ENCODE results near the gene LCN6.

The LCN6 gene

DNA sequence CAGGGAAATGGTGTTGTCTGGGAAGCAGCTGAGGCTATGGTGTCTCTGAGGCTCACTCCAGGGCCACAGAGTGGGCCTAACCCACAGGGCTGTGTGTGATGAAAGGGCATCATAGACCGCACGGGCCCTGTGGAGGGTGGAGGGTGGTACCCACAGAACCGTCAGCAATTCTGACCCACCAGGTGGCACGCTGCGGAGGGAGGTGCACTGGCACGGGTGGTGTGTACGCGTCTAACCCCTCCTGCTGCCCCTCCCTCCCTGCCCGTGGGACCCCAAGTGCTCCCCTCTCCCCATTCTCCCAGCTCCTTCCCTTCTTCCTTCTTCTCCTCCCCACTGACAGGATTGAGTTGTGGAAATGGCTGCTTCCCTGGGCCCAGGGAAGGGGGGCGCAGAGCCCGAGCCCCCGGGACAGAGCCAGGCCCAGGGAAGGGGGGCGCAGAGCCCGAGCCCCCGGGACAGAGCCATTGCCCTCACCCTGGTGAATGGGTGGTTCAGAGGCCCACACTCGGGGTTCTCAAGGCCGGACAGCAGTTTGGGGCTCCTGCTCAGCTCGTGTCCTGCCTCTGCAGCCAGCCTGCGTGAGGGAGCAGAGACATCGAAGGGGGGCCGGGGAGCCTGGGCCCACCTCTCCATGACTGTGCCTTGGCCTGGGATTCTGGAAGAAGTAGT is 12.4 kb downstream of the LCN6 start:
- Histone ChIP-seq H3K4me1 (ENCODE audit: control insufficient read depth, insufficient read depth, low read length) (no peaks in the 10 kb centered on the region), H3K36me3 (ENCODE audit: control insufficient read depth, insufficient read depth, low read length) (no peaks in the 10 kb centered on the region), H3K27me3 (ENCODE audit: control insufficient read depth, insufficient read depth, low read length, poor library complexity, severe bottlenecking) (no peaks in the 10 kb centered on the region), H3K9me3 (ENCODE audit: control insufficient read depth, low read length) (no peaks in the 10 kb centered on the region), H3K27ac (ENCODE audit: insufficient read depth, low read depth, low read length, poor library complexity, severe bottlenecking) (no peak overlapping the region), H3K4me3 (ENCODE audit: insufficient read depth, low read depth, low read length) (no peak overlapping the region)
- WGBS, 2 experiments = 90 to 91% methylated on average over 21 of the region's 21 CpGs

DNA sequence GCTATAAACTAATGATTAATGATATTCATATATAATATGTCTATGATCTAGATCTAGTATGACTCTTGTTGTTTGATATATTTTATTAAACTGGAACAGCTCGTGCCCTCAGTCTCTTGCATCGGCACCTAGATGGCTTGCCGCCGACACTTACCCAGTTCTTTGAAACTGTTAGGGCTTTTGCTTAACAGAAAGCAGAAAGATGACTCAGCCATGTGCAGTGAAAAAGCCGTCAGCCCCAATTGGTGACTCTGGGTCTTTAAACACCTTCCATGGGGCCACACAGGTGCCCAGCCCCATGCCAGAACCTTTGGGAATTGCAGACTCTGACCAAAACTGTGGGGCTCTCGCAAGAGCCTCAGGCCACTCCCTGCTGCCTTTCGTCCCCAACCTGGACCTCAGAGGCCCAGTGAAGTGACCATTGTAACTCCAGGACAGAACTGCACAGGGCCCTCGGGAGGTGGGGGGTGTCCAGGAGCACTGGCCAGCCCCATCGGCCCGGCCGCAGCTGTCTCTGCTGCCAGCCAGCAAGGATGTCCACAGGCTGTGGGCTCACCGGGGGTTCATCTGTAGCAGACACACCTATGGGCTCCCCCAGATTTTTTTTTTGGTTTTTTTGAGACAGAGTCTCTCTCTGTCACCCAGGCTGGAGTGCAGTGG is 13.4 kb downstream of the LCN6 start:
- 87 to 88% methylated on average over 12 of the region's 12 CpGs for WGBS, 2 experiments
- Histone ChIP-seq H3K36me3 (ENCODE audit: control insufficient read depth, insufficient read depth, low read length) (no peaks in the 10 kb centered on the region), H3K27ac (ENCODE audit: insufficient read depth, low read depth, low read length, poor library complexity, severe bottlenecking) (no peak overlapping the region), H3K27me3 (ENCODE audit: control insufficient read depth, insufficient read depth, low read length, poor library complexity, severe bottlenecking) (no peaks in the 10 kb centered on the region), H3K9me3 (ENCODE audit: control insufficient read depth, low read length) (no peaks in the 10 kb centered on the region), H3K4me1 (ENCODE audit: control insufficient read depth, insufficient read depth, low read length) (no peaks in the 10 kb centered on the region), H3K4me3 (ENCODE audit: insufficient read depth, low read depth, low read length) (no peak overlapping the region)

DNA sequence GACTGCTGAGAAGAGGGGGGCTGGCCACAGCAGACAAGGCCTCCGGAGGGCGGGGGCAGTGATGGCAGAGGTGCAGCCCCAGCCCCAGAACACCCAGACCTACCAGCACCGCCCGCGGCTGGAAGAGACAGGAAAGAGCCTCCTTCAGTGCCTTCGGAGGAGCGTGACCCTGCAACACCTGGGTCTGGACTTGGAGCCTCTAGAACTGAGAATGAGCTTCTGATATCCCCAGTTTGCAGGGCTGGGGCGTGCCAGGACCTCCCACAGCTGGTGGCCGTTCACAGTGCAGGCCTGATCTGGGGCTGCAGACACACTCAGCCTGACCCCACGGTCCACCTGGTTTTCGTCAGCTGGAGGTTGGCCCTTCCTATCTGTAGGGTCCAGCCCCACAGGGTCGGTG is 14.7 kb downstream of the LCN6 start:
- Histone ChIP-seq H3K9me3 (ENCODE audit: control insufficient read depth, low read length) (no peaks in the 10 kb centered on the region), H3K27me3 (ENCODE audit: control insufficient read depth, insufficient read depth, low read length, poor library complexity, severe bottlenecking) (peaks cover 12% of the 10 kb centered on the region), H3K27ac (ENCODE audit: insufficient read depth, low read depth, low read length, poor library complexity, severe bottlenecking) (no peak overlapping the region), H3K36me3 (ENCODE audit: control insufficient read depth, insufficient read depth, low read length) (no peaks in the 10 kb centered on the region), H3K4me1 (ENCODE audit: control insufficient read depth, insufficient read depth, low read length) (no peaks in the 10 kb centered on the region), H3K4me3 (ENCODE audit: insufficient read depth, low read depth, low read length) (no peak overlapping the region)
- WGBS, 2 experiments = 92 to 94% methylated on average over 12 of the region's 12 CpGs

DNA sequence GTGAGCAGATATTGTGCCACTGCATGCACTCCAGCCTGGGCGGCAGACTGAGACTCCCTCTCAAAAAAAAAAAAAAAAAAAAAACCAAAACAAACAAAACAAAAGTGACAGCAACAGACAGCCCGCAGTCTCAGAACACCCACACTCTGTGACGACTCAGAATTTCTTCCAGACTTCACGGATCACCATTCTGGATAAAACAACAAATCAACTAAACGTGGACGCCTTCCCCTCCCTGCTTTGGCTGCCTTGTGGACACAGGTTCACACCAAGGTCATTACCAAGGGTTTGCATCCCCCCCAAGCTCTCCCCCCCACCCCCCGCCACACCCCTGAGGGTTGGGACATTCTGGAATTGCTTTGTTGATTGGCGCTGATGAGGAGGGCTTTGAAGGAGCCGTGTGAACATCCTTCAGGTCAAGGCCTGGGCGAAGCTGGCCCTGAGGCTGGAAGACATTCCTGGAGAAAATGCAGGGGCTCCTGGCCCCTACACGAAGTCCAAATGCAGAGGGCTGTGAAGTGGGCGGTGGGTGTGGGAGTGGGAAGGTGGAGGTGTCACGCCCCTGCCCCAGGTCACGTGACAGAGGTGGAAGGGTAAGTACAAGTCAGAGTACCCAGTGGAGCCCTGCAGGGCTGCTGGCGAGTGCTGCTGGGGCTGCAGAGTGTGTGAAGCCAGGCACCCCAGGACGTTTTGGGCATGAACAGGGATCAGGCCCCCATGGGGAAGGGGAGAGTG is 15.7 kb downstream of the LCN6 start:
- H3K27me3 ChIP-seq (ENCODE audit: control insufficient read depth, insufficient read depth, low read length, poor library complexity, severe bottlenecking) = peaks cover 17% of the 10 kb centered on the region
- H3K4me1 ChIP-seq (ENCODE audit: control insufficient read depth, insufficient read depth, low read length) = no peaks in the 10 kb centered on the region
- H3K36me3 ChIP-seq (ENCODE audit: control insufficient read depth, insufficient read depth, low read length) = no peaks in the 10 kb centered on the region
- H3K9me3 ChIP-seq (ENCODE audit: control insufficient read depth, low read length) = no peaks in the 10 kb centered on the region
- no peak overlapping the region for H3K27ac ChIP-seq (ENCODE audit: insufficient read depth, low read depth, low read length, poor library complexity, severe bottlenecking)
- 80% methylated on average over 15 to 16 of the region's 16 CpGs for WGBS, 2 experiments
- no peak overlapping the region for H3K4me3 ChIP-seq (ENCODE audit: insufficient read depth, low read depth, low read length)

DNA sequence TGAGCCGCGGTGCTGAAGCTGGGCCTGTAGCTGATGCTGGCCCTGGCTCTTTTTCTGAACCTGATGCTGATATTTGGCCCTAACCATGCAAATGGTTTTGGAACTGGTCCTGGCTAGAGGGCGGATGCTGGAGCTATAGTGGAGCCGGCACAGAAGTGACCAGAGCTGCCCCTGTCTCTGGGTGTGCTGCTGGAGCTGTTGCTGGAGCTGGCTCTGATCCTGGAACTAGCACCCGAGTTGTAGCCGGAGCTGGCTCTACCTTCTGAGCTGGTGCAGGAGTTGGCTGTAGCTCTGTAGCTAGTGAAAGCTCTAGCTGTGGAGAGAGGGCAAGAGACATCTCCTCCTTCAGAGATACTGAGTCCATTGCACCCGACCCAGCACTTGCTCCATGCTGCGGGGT is 18.4 kb downstream of the LCN6 start:
- Histone ChIP-seq H3K27me3 (ENCODE audit: control insufficient read depth, insufficient read depth, low read length, poor library complexity, severe bottlenecking) (peaks cover 17% of the 10 kb centered on the region), H3K36me3 (ENCODE audit: control insufficient read depth, insufficient read depth, low read length) (peaks cover 10% of the 10 kb centered on the region), H3K9me3 (ENCODE audit: control insufficient read depth, low read length) (no peaks in the 10 kb centered on the region), H3K4me1 (ENCODE audit: control insufficient read depth, insufficient read depth, low read length) (peaks cover 16% of the 10 kb centered on the region), H3K4me3 (ENCODE audit: insufficient read depth, low read depth, low read length) (no peak overlapping the region), H3K27ac (ENCODE audit: insufficient read depth, low read depth, low read length, poor library complexity, severe bottlenecking) (no peak overlapping the region)
- 93 to 96% methylated on average over 8 of the region's 8 CpGs for WGBS, 2 experiments

DNA sequence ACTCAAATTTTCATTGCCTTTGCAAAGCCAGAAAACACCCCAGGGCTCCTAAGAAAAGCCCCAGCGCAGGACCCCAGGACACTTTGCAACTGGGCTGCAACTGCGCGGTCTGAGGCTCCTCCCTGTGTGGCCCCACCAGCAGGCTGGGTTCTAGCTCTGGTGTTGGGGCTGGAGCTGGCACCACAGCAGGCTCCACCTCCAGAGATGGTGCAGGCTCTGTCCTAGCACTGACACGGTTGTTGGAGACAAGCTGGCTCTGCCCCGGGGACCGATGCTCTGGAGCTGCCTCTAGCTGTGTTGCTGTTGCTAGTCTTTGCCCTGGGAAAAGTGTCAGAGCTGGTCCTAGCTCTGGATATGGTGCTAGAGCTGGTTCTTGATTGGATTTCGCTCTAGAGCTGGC is 19.2 kb downstream of the LCN6 start:
- H3K27me3 ChIP-seq (ENCODE audit: control insufficient read depth, insufficient read depth, low read length, poor library complexity, severe bottlenecking) = peaks cover 17% of the 10 kb centered on the region
- H3K36me3 ChIP-seq (ENCODE audit: control insufficient read depth, insufficient read depth, low read length) = peaks cover 17% of the 10 kb centered on the region
- H3K27ac ChIP-seq (ENCODE audit: insufficient read depth, low read depth, low read length, poor library complexity, severe bottlenecking) = no peak overlapping the region
- peak overlapping the region; percentile 97 for H3K4me3 ChIP-seq (ENCODE audit: insufficient read depth, low read depth, low read length)
- peaks cover 16% of the 10 kb centered on the region for H3K4me1 ChIP-seq (ENCODE audit: control insufficient read depth, insufficient read depth, low read length)
- 84 to 87% methylated on average over 7 of the region's 7 CpGs for WGBS, 2 experiments
- no peaks in the 10 kb centered on the region for H3K9me3 ChIP-seq (ENCODE audit: control insufficient read depth, low read length)

DNA sequence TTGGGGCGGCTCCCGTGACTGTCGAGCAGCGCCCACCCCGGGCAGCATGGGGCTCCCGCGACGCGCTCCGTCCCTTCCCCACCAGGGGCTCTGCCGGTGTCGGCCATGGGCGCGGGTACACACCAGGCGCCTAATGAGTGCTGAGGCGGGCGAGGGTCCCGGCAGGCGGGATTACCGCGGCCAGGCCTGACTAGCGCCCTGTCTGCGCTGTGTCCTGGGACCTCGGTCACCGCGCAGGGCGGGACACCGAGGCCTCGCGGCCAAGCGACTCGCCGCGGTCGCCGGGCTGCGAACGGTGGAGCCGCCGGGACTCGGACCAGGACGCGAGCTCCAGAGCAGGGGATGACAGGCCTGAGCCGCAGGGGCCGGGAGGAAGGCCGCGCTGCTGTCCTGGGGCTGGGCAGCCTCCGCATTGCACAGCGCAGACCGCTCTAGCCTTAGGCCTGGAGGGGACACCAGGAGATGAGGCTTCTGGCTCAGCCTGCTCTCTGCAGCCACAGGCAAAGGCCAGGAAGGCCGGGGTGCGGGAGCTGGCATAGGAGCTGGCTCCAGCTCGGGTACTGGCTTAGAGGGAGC is 19.7 kb downstream of the LCN6 start:
- Histone ChIP-seq H3K27ac (ENCODE audit: insufficient read depth, low read depth, low read length, poor library complexity, severe bottlenecking) (no peak overlapping the region), H3K4me3 (ENCODE audit: insufficient read depth, low read depth, low read length) (peak overlapping the region; percentile 97), H3K36me3 (ENCODE audit: control insufficient read depth, insufficient read depth, low read length) (peaks cover 22% of the 10 kb centered on the region), H3K27me3 (ENCODE audit: control insufficient read depth, insufficient read depth, low read length, poor library complexity, severe bottlenecking) (peaks cover 17% of the 10 kb centered on the region), H3K4me1 (ENCODE audit: control insufficient read depth, insufficient read depth, low read length) (peaks cover 16% of the 10 kb centered on the region), H3K9me3 (ENCODE audit: control insufficient read depth, low read length) (no peaks in the 10 kb centered on the region)
- WGBS, 2 experiments = 6 to 8% methylated on average over 53 of the region's 53 CpGs

DNA sequence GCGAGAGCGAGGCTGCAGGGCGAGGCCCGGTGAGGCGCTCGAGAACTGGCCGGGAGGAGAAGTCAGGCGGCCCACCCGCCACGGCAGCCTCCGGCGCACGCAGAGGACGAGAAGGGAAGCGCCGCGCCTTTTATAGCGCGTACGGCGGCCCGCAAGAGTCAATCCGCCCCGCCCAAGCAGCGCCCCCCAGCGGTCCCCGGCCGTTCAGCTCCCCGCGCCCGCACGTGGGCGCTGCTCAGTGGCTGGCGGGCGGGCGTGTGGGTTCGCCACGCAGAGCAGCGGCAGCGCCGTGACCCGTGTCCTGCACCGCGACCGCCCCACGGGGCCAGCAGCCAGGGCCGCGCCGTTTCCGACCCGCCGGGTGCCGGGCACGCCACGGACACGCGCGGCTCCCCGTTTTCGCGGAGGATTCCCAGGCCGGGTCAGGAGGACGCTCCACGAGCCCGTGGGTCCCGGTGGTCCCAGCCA is 20.2 kb downstream of the LCN6 start:
- H3K27ac ChIP-seq (ENCODE audit: insufficient read depth, low read depth, low read length, poor library complexity, severe bottlenecking) = peak overlapping the region; percentile 16
- 0% methylated on average over 66 of the region's 66 CpGs for WGBS, 2 experiments

DNA sequence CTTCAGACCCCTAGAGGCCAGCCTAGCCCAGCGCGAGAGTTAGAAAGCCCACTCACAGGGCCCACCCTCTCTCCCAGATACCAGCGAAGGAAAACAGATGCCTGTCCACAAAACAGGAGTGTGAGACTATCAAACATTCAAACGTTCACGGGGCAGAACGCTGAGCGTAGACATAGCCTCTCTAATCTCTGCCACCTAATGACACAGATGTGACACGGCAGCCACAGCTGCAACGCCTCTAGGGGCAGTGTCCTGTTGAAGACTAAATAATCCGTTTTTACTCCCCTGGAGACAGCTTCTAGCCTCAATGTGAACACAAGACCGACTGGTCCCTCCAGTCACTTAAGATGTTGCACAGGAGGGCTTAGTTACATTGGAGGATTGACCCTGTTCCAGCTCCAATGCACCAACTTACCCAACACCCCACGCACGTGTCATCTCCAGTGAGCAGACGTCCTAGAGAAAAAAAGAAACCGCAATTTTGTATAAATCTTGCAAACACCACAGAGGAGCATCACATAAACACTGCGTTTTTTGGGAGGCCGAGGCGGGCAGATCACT is 21.6 kb downstream of the LCN6 start:
- Histone ChIP-seq H3K4me3 (ENCODE audit: insufficient read depth, low read depth, low read length) (peak overlapping the region; percentile 97), H3K36me3 (ENCODE audit: control insufficient read depth, insufficient read depth, low read length) (peaks cover 30% of the 10 kb centered on the region), H3K27ac (ENCODE audit: insufficient read depth, low read depth, low read length, poor library complexity, severe bottlenecking) (no peak overlapping the region), H3K9me3 (ENCODE audit: control insufficient read depth, low read length) (no peaks in the 10 kb centered on the region), H3K27me3 (ENCODE audit: control insufficient read depth, insufficient read depth, low read length, poor library complexity, severe bottlenecking) (peaks cover 17% of the 10 kb centered on the region), H3K4me1 (ENCODE audit: control insufficient read depth, insufficient read depth, low read length) (peaks cover 16% of the 10 kb centered on the region)
- 60 to 61% methylated on average over 18 of the region's 18 CpGs for WGBS, 2 experiments

More for the DNA sequence above, 20.2 kb downstream of the LCN6 start:
- peaks cover 26% of the 10 kb centered on the region for H3K36me3 ChIP-seq (ENCODE audit: control insufficient read depth, insufficient read depth, low read length)
- peak overlapping the region; percentile 97 for H3K4me3 ChIP-seq (ENCODE audit: insufficient read depth, low read depth, low read length)
- H3K9me3 ChIP-seq (ENCODE audit: control insufficient read depth, low read length) = no peaks in the 10 kb centered on the region
- H3K4me1 ChIP-seq (ENCODE audit: control insufficient read depth, insufficient read depth, low read length) = peaks cover 16% of the 10 kb centered on the region
- H3K27me3 ChIP-seq (ENCODE audit: control insufficient read depth, insufficient read depth, low read length, poor library complexity, severe bottlenecking) = peaks cover 17% of the 10 kb centered on the region
